ENCODE measurements around the gene LCNL1. TPM values are rescaled to one million over a fixed set of nuclear protein-coding genes. Genes with fewer than 3 reads are reported as not detected.

Gene LCNL1
- total and polyA plus RNA-seq, 2 of the 13 experiments (the other 11 are each of a cell fraction or from before 2014, with no cell fraction given) = not detected

- TF ChIP-seq ZNF510 (CRISPR knock-in tag; IDR thresholded peaks at IDR 0.05; ENCODE audit: low read depth) (peak; percentile 31; the same call in 1 of the 2 replicates), SP4 (CRISPR knock-in tag; IDR thresholded peaks at IDR 0.05) (0 out of 2 replicates have a peak, but pooled peaks have one; percentile 12), ZSCAN5A (CRISPR knock-in tag; IDR thresholded peaks at IDR 0.05; ENCODE audit: borderline replicate concordance) (no peak), MNT (IDR thresholded peaks at IDR 0.05) (no peak), EEA1 (CRISPR knock-in tag; IDR thresholded peaks at IDR 0.05; ENCODE audit: borderline replicate concordance) (no peak), GATAD2A (CRISPR knock-in tag; IDR thresholded peaks at IDR 0.05) (no peak), RBM22 (optimal IDR thresholded peaks at IDR 0.05; ENCODE audit: low read length) (peak; percentile 10), ZNF678 (CRISPR knock-in tag; IDR thresholded peaks at IDR 0.05) (0 out of 2 replicates have a peak, but pooled peaks have one; percentile 24), ZNF138 (CRISPR knock-in tag; IDR thresholded peaks at IDR 0.05; ENCODE audit: low read depth) (0 out of 2 replicates have a peak, but pooled peaks have one; percentile 17), ZNF326 (CRISPR knock-in tag; IDR thresholded peaks at IDR 0.05; ENCODE audit: borderline replicate concordance) (no peak), SIN3A (IDR thresholded peaks at IDR 0.05; ENCODE audit: borderline replicate concordance, low read depth, low read length) (no peak), TBL1XR1 (IDR thresholded peaks at IDR 0.05; ENCODE audit: borderline replicate concordance, low read length, partially characterized antibody) (no peak), ARNTL (CRISPR knock-in tag; IDR thresholded peaks at IDR 0.05) (0 out of 2 replicates have a peak, but pooled peaks have one; percentile 26), ZNF44 (CRISPR knock-in tag; IDR thresholded peaks at IDR 0.05) (0 out of 2 replicates have a peak, but pooled peaks have one; percentile 23), ZNF280B (CRISPR knock-in tag; IDR thresholded peaks at IDR 0.05; ENCODE audit: borderline replicate concordance) (peak; percentile 9; the same call in 1 of the 2 replicates), SRY (CRISPR knock-in tag; IDR thresholded peaks at IDR 0.05) (no peak; the same call in 1 of the 2 replicates), PHF8 (CRISPR knock-in tag; IDR thresholded peaks at IDR 0.05) (peak; percentile 47; the same call in 1 of the 2 replicates)
- TF ChIP-seq, protein P1, sequence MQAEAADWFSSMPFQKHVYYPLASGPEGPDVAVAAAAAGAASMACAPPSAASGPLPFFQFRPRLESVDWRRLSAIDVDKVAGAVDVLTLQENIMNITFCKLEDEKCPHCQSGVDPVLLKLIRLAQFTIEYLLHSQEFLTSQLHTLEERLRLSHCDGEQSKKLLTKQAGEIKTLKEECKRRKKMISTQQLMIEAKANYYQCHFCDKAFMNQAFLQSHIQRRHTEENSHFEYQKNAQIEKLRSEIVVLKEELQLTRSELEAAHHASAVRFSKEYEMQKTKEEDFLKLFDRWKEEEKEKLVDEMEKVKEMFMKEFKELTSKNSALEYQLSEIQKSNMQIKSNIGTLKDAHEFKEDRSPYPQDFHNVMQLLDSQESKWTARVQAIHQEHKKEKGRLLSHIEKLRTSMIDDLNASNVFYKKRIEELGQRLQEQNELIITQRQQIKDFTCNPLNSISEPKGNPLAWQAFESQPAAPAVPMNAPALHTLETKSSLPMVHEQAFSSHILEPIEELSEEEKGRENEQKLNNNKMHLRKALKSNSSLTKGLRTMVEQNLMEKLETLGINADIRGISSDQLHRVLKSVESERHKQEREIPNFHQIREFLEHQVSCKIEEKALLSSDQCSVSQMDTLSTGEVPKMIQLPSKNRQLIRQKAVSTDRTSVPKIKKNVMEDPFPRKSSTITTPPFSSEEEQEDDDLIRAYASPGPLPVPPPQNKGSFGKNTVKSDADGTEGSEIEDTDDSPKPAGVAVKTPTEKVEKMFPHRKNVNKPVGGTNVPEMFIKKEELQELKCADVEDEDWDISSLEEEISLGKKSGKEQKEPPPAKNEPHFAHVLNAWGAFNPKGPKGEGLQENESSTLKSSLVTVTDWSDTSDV (CRISPR knock-in tag; IDR thresholded peaks at IDR 0.05) = 0 out of 2 replicates have a peak, but pooled peaks have one; percentile 20
- TF ChIP-seq, protein P2, sequence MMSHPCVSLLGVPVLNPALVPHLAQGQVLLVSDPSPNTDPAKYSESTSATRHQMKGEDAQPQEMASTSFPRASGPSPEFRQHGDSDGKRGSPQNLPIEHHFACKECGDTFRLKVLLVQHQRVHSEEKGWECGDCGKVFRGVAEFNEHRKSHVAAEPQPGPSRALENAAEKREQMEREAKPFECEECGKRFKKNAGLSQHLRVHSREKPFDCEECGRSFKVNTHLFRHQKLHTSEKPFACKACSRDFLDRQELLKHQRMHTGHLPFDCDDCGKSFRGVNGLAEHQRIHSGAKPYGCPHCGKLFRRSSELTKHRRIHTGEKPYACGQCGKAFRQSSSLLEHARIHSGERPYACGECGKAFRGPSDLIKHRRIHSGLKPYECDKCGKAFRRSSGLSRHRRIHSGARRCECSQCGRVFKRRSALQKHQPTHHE (CRISPR knock-in tag; IDR thresholded peaks at IDR 0.05; ENCODE audit: borderline replicate concordance) = 0 out of 2 replicates have a peak, but pooled peaks have one; percentile 35
Observed at GRCh38 chr9:136943291-136944211, 39.2 kb upstream of the LCNL1 start (continued).
